Effector CD8-positive, alpha-beta T cell (primary cell): ENCODE results near the gene CYFIP1.

Experiments used
- DNase-seq: peaks from one replicate; lab custom pipeline; 2025; lab: John Stamatoyannopoulos, UW

Gene CYFIP1

DNA sequence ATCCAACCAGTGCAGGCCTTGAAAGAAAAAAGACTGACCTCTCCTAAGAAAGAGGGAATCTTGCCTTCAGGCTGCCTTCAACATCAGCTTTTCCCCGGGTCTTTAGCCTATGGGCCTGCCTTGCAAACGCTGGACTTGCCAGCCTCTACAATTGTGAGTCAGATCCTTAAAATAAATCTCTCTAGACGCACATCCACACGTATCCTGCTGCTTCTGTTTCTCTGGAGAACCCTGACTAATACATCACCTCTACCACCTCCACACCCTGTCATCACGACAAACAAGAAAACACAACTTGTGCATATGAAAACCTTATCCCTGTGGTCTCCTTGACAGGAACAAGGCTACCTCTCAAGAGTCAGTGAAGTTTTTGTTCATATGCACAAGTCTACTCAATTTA, 11.8 kb downstream of the CYFIP1 start:
- no peak for DNase-seq

DNA sequence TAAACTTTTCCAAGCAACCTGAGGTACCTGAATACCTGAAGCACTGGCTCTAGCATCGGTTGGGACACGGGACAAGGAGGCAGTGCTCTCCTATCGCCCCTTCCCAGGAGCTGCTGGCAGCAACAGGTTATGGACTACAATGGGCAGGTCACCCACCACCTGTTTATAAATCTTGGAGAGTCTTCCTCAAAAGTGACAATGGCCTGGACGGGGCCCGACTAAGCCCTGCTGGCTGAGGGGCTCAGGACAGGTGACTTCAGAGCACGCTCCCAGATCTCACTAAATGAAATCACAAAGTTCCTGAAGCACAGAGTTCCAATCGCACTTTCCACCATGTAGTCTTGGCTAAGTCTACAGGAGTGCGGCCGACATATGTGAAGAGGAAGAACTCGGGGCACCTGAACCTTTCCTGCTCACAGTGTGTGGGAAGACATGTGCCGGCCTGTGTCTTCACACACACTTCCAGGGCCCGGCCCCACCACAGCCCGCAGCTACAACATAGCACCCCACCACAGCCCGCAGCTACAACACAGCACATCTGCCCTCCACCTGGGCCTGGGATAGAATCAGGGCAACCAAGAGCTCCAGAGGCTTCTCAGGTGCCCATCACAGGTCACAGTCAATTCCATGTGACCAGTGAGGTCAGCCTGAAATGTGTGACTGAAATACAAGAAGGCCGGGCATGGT, 12.9 kb downstream of the CYFIP1 start:
- DNase-seq = no peak

DNA sequence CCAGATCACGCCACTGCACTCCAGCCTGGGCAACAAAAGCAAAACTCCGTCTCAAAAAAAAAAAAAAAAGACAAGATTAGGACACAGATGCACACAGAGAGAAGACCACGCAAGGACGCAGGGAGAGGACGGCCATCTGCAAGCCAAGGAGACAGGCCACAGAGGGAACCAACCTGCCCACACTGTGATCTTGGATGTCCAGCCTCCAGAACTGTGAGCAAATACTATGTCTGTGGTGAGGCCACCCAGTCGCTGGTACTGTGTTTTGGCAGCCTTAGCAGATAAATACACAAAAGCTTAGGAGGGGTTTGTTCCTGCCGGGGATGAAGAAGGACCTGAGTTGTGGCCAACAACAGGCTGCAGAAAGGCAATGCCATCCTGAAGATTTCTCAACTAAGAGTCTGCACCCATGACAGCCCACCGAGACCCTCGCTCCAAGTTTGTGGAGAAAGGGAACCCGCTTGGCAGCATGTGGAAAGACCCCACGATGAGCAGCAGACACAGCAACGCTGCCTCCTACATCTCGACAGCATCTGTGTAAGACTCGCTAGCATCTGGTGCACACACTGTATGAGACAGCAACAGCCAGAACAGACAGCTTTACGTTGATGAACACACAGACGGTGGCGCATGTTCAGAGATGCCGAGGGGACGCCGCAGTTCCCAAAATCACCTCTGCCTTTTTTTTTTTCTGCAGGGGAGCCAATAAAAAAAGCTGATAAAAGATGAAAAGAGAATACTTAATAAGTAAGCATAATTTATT, 13.7 kb downstream of the CYFIP1 start:
- no peak for DNase-seq

DNA sequence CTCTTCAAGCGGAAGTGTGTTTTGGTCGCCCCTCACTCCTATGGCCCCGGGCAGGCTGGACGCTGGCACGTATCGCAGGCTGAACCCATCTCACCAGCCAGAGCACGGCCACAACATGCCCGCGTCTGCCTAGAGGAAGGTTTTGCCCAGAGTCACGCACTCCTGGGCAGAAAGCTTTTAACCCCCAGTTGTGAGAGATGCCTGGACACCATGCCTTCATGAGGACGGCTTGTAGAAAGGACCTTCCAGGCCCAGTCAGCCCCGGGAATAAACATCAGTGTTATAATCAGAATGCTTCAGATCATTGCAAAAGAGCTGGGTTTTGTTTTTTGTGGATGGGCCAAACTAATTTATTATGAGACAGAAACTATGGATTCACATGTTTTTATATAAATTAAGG, 16.5 kb downstream of the CYFIP1 start:
- no peak for DNase-seq

DNA sequence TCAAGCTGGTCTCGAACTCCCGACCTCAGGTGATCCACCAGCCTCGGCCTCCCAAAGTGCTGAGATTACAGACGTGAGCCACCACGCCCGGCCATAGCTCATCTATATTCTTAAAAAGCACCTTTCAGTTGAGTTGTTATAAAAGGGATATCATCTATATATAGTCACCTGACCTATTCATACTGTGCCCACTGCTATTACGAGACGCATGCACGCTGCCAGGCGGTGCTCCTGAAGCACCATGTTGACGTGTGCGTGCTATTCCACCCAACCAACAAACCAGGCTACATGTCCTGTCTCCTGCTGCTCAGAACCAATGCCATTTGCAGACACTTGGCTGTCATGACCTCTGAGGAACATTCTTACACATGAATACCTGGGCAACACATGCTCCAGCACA, 17.6 kb downstream of the CYFIP1 start:
- DNase-seq = no peak

DNA sequence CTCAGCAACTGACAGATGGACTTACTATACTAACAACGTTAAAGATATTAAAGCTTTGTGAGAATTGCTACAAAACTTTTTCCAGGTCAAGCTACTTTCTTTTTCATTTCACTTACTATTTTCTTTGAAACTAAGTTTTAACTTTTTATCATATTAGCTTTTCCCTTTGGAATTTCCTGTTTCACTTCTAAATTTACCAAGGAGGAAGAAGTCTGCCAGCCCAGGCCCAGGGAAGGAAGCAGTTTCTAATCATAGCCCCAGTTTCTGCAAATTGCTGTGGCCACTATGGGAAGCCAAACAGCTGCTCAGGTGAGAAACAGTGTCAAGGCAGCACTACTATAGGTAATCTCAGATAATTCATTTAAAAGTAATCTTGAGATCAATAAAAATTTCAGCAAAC, 18.4 kb downstream of the CYFIP1 start:
- DNase-seq = no peak

DNA sequence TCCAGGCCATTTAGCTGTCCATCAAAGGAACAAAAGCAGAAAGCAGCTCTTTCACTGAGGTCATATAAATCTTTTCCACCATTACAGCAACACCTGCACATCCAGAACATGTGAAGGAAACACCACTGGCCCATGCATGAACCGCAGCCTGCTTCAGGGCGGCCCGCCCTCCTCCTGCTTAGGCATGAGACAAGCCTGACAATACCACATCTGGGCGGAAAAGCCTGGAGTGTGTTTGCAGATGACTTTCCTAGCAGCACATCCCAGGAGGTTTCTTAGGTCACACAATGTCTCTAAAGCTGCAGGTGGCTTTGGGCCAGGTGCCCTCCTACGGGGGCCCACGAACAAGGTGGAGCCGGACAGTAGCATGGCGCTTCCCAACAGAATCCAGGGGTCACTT, 19.6 kb downstream of the CYFIP1 start:
- no peak for DNase-seq

DNA sequence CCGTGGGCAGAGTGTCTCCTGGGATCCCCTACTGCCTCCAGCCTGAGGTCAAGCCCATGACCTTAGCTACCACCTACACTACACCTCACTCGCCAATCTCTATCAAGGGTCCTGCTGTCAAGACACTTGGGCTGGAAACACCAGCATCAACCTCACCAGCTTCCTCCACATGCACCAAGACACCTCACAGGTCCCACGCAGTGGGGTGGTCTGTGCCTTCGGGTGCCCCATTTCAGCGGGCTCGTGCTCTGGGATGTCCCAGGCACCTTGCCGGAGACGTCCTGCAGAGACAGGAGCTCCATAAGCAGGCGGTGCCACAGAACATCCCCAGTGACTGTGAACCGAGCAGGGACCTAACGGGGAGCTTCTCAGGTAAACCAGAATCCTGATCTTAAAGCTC, 20.0 kb downstream of the CYFIP1 start:
- no peak for DNase-seq

DNA sequence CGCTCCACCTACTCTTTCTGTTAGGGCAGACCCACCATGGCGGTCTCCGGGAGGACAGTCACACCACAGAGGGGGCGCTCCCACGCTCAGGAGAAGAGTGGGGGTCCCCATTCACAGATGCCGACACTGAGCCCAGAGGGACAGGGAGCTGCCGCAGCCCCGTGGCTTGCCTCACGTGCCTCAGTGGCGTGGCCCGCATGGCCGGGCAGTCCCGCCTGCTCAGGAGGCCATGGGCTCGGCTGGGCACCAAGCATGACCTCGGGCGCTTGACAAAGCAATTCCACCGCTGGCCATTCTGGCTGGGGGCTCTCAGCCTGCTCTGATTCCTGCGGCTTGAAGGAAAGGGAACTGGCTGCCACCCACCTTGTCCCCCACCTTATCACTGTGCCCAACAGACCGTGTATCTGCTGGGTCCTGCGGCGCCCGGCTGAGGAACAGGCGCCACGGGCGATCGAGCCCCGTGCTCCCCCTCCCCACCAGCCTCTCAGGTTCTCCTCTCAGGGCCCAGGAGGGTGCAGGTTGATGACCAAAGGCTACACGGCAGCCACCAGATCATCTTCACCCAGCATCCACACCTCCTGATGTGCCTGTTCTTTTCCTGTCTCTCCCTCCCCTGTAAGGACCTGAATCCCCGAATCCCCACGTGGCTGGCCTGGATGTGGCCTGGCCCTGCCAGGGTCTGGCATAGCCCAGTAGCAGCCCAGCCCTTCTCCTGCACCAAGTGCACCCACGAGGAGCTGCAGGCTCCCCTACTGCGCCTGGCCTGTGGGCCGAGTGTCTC, 20.7 kb downstream of the CYFIP1 start:
- no peak for DNase-seq

DNA sequence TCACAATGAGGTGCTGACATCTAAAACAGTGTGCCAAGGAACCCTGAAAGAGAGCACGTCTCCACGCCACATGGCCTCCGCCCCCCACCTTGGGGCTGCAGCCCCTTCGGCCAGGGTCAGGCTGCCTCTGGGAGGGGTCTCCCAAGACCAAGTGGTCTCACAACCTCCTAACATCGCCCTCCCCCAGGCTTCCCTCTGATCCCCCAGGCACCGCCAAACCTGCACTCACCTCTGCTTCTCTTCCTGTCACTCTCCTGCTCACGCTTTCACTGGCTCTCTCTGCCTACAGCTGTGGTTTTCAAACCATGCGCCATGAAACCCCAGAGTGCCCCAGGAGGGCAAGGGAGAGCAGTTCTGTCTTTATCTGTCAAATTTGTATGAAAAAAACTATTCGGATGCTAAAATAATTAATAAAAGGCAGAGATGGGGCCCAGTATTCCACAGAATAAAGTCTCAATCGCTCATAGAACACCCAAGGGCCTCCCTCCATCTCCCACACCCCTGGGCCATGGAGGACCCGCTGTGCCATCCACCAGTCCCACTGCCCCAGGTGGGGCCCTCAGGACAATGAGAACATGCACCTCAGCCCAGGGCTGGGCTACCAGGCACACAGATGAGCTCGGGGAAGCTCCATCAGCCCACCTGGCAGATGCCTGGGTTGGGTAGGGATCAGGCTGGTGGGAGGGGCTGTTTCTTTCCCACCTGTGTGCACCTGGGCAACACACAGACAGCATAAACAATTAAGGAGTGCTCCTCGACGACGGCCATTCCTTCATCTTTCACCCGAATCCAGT, 21.5 kb downstream of the CYFIP1 start:
- DNase-seq = no peak

DNA sequence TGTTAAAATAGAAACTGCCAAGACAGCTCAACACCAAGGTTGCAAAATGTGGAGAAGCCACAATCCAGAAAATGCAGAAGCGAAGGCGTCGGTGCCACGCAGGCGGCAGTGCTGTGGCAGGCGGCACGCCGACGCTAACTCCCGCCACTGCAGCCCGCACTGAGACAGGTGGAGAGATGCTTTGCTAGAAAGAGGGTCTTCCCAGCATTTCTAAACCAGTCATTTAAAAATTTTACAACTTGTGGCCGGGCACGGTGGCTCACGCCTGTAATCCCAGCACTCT, 23.2 kb downstream of the CYFIP1 start:
- no peak for DNase-seq

DNA sequence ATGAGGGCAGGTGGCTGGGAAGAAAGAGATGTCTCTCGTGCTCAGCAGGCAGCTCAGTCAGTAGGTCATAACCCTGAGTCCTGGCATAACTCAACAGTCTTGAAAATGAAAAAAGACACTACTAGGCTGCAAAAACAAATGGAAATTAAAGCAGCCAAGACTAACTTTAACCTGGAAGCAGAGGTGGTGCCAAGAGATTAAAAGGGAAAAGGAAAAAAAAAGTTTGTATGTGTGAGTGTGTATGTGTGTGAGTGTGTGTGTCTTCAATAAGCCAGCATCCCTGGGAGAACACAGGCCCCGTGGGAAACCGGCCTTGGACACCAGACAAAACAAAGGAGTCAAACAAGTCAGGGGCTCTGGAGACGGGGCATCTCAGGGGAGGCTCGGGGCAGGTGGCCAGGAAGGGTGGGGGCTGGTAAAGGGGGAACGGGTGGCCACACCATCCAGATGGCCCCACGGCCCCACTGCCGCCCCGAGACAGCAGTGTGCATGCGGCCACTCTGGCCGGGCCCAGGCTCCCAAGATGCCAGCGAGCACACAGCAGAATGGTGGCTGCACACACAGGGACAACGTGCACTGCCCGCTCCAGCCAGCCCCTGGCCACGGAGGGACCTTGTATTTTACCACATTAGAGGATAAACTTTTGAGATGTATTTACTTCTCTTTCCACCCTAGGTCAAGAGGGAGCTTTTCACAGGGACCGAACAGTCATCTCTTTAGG, 23.8 kb downstream of the CYFIP1 start:
- no peak for DNase-seq

DNA sequence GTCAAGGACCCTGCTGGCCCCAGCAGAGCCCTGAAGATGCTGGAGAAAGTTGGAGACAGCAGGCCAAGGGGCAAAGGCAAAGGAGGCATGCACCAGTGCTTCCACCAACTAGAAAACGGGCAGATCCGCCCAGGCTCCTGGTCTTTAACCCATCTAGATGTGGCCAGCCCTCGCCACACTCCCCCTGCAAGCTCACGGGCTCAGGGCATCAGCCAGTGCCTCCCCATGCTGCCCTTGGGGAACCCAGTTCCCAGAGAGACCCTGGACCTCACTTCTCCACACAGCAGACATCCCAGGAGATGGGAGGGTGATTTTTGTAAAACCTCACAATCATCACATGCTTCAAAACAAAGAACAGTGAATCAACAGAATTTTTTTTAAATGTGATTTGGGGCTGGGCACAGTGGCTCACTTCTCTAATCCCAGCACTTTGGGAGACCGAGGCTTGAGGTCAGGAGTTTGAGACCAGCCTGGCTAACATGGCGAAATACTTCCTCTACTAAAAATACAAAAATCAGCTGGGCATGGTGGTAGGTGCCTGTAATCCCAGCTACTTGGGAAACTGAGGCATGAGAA, 24.5 kb downstream of the CYFIP1 start:
- DNase-seq = no peak

DNA sequence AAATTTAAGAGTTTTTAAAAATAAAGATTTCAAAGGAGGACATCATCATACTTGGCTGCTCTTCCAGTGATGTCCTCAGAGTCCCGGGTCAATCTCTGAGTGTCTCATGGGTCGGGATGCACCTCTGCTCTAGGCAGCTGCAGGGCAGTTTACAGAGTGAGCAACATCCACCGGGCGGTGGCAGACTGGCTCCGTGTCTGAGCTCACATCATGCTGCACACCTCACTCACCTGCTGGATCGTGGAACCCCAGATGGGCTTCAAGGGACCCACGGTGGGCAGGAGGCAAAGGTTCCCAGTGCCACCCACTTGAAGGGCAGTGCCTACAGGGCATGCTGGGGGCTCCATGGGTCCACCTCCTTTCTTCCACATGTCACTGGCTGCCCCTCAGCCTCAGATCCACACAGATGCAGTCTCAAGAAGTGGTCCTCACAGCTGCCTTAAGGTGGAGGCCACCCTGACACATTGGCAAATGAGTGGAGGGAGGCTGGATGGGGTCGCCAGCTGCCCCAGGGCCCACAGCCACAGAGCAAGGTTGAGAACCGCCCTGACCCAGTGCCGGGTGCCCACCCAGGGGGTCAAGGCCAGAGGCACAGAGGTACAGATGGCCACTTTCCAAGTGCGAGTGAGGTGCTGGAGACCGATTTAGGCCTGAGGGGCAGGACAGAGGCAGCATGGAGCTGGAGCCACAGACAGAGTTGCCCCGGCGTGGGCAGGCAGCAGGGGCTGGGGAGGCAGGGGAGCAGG, 25.2 kb downstream of the CYFIP1 start:
- no peak for DNase-seq

DNA sequence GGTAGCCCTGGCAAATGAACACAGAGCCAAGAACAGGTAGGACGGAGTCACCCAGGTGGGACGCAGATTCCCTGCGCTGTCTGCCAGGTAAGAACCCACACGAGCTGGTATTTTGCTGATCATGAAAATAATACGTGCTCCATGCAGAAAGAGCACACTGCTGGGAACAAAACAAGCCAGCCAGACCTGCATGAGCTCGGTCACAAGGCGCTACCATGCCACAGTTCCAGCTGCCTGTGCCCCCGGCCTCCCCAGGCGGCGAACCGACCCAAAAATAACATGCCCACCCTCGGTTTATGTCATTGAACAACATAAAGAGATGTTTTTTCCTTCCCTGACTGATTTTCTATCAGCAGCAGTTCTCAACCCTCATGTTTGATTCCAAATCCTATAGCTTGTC, 25.8 kb downstream of the CYFIP1 start:
- no peak for DNase-seq

DNA sequence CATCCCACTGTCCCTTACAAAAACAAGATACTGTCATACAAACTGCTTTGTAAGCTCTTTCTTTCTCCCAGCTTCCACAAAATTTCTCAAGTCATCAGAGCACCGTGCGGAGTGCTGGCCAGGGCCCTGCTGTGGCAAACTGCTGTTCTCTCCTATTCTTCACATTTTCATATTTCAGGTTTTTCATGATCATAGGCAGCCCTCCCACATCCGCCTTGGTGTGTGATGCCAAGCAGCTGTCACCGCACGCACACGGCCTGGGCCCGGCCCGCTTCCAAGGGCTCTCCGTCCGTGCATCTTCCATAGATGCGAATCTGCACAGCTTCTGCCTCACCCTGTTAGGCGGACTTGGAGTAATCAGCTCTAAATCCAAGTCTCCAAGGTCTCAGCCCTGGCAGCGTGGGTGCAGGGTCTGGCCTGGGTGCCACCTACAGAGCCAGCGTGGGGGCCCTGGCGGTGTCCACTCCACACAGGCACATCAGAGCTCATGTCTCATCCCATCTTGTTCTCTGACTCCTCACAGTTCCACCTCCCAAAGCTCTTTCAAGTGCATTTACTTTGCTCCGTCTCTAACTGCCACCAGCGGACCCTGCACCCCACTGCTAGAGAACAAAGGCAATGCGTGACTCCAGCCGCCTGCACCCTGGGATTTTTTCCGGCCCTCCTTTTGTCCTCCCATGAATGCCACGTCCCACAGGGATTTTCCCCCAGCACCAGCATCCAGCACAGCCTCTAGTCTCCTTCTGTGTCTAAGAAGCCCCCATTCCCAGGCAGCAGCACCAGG, 27.2 kb downstream of the CYFIP1 start:
- no peak for DNase-seq

DNA sequence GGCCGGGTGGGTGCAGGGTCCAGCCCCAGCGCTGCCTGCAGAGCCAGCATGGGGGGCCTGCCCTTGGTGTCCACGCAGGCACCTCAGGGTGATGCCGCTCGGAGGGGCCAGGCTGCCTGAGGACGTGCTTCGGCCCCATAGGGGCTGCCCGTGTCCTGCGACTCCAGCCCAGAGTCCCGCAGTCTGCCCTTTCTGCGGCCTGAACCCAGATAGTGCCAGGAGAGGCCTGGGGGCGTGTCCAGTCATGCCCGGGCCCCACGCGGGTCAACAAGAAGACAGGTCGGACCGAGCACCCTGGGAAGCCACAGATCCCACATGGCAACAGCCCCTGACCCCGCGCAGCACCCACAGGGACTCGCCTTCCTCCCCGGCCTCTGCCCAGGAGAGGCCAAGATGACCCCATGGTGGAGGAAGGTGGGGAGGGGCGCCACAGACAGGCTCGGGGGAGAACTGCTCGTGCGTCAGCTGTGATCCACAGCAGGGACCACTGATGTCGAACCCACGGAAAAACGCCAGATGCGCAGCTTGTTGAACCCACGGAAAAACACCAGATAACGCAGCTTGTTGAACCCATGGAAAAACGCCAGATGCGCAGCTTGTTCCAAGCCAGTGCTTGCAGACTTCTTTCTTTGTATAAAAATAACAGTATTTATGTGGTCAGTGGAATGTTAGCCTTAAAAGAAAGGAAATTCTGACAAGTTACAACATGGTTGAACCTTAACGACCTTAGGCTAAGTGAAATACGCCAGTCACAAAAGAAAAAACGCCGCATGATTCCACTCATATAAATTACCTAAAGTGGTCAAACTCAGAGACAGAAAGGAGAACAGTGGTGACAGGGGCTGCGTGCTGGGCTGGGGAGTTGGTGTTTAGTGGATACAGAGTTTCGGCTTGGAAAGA, 28.5 kb downstream of the CYFIP1 start:
- DNase-seq = no peak

DNA sequence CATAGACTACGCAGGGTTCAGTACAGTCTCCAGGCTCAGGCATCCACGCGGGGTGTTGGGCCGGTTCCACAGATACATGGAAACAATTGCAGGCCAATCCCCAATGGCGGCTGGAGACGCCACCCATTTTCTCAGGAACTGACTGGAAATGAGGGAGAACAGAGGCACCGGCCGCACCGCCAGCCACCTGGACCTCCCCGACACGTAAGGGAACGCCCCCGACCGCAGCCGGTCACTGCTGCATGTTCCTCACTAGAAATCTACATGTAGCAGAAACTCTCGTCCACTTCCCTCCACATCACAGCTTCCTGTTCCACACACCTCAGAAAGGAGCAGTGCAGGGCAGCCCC, 29.2 kb downstream of the CYFIP1 start:
- DNase-seq = no peak
